K562 (cell line): ENCODE data around the gene C1QTNF6. TPM values are rescaled to one million over a fixed set of nuclear protein-coding genes. Genes with fewer than 3 reads are reported as not detected.

ENCODE experiments used
- ATF4 ChIP-seq: fragments of 450-650 bp; formaldehyde crosslinking; IDR thresholded peaks from 2 replicates; pipeline ENCODE4 v1.4.0; 2022; ENCODE audit warnings: mild to moderate bottlenecking, moderate library complexity
- BCLAF1 ChIP-seq, 2 experiments: fragments of 450-650 bp in 1 of 2; IDR thresholded peaks; 2 replicates each; pipeline ENCODE4 v1.6.1; 2011 to 2017; ENCODE audit warnings: low read depth in 2 of 2, antibody characterized with exemption in 1 of 2, borderline replicate concordance in 1 of 2, low read length in 1 of 2, mild to moderate bottlenecking in 1 of 2, mixed read lengths in 1 of 2; ENCODE audit not compliant: control insufficient read depth in 1 of 2
- NR4A1 ChIP-seq, 2 experiments: fragments of 250-450 bp in 1 of 2; fragments of 450-650 bp in 1 of 2; sonication (Bioruptor Pico) in 1 of 2; IDR thresholded peaks; 2 replicates each; pipeline versions ENCODE4 v1.4.0 to v1.6.1; 2016 to 2020; ENCODE audit warnings: mild to moderate bottlenecking in 2 of 2, missing compliant biosample characterization in 1 of 2, missing genetic modification characterization in 1 of 2, moderate library complexity in 1 of 2
- PTRF ChIP-seq: fragments of 450-650 bp; IDR thresholded peaks from 2 replicates; pipeline ENCODE4 v1.6.1; 2016; ENCODE audit warnings: mild to moderate bottlenecking, missing genetic modification characterization, missing compliant biosample characterization
- RBBP5 ChIP-seq: fragments of 200-600 bp; sonication (generic); IDR thresholded peaks from 2 replicates; pipeline ENCODE4 v1.6.1; 2012; ENCODE audit warnings: borderline replicate concordance, mild to moderate bottlenecking, low read length, control low read depth, inconsistent platforms; ENCODE audit not compliant: insufficient read depth, poor library complexity, severe bottlenecking
- RREB1 ChIP-seq: fragments of 250-450 bp; sonication (Bioruptor Pico); IDR thresholded peaks from 2 replicates; pipeline ENCODE4 v1.4.0; 2020
- TFE3 ChIP-seq: fragments of 450-650 bp; formaldehyde crosslinking; IDR thresholded peaks from 2 replicates; pipeline ENCODE4 v1.4.0; 2020; ENCODE audit warnings: mild to moderate bottlenecking, mixed read lengths
- ZBTB12 ChIP-seq: fragments of 250-450 bp; sonication (Bioruptor Pico); IDR thresholded peaks from 2 replicates; pipeline ENCODE4 v1.4.0; 2020
- ZNF23 ChIP-seq: fragments of 250-450 bp; sonication (Bioruptor Pico); IDR thresholded peaks from 2 replicates; pipeline ENCODE4 v1.4.0; 2020; ENCODE audit warnings: mild to moderate bottlenecking
- ZNF639 ChIP-seq, 2 experiments: fragments of 200-800 bp in 1 of 2; sonication (Bioruptor generic) in 1 of 2; sonication (generic) in 1 of 2; formaldehyde crosslinking in 1 of 2; IDR thresholded peaks in 1 of 2; conservative IDR thresholded peaks in 1 of 2; 2 replicates each; pipeline versions ENCODE4 v1.5.0 to v1.6.1; 2016 to 2020; ENCODE audit warnings: missing compliant biosample characterization in 1 of 2, missing genetic modification characterization in 1 of 2, missing genetic modification reagents in 1 of 2
- polyA plus RNA-seq, 8 experiments: library from polyadenylated mRNA; depleted of rRNA in 4 of 8; stranded (reverse) in 5 of 8; unstranded in 3 of 8; fragments of >200 nt; fragmentation: Nextera tagmentation in 2 of 8; fragmentation: Illumina TruSeq in 1 of 8; extraction: Ambion mirVana in 2 of 8; extraction: Trizol in 1 of 8; gene quantifications; 2 replicates each; pipeline versions ENCODE4 v1.2.1 to v1.2.3, GENCODE V29; 2011 to 2014; ENCODE audit warnings: inconsistent platforms in 1 of 8, missing spikeins in 1 of 8
- total RNA-seq, 7 experiments: library from RNA; depleted of rRNA in 6 of 7; stranded (reverse); fragments of >200 nt in 6 of 7; fragmentation: Illumina TruSeq in 2 of 7; extraction: Trizol in 2 of 7; gene quantifications; 2 replicates each; pipeline versions ENCODE4 v1.2.1 to v1.2.3, GENCODE V29; 2011 to 2021; ENCODE audit warnings: low replicate concordance in 1 of 7

The C1QTNF6 gene
- total and polyA plus RNA-seq, 9 of the 15 experiments (the other 6 are each of a cell fraction or from before 2014, with no cell fraction given) = 0.18 to 0.92 (median 0.55) TPM

- TF ChIP-seq BCLAF1 (IDR thresholded peaks at IDR 0.05; ENCODE audit: borderline replicate concordance in 1 of 2, control insufficient read depth in 1 of 2, low read depth in 2 of 2, low read length in 1 of 2) (no peak), RBBP5 (no peak), ZBTB12 (no peak), ATF4 (CRISPR knock-in tag) (0 out of 2 replicates have a peak, but pooled peaks have one; percentile 27), NR4A1 (CRISPR knock-in tag; IDR thresholded peaks at IDR 0.05) (no peak), NR4A1 (tag; IDR thresholded peaks at IDR 0.05) (peak; percentile 56; the same call in 1 of the 2 replicates), ZNF639 (CRISPR knock-in tag; conservative IDR thresholded peaks at IDR 0.05 in 1 of 2, IDR thresholded peaks at IDR 0.05 in 1 of 2) (0 out of 4 replicates have a peak, but pooled peaks of 1 of the 2 experiments have one; percentile 34), ZNF23 (CRISPR knock-in tag) (no peak), PTRF (tag) (0 out of 2 replicates have a peak, but pooled peaks have one; percentile 22), RREB1 (CRISPR knock-in tag) (0 out of 2 replicates have a peak, but pooled peaks have one; percentile 37), TFE3 (CRISPR knock-in tag) (no peak)
Observed at GRCh38 chr22:37195921-37196320, 7.9 kb upstream of the C1QTNF6 start (continued).
